ENCODE data around the gene MAGI1.

GRCh38 chr3:65984975-65985374, 53.7 kb downstream of the MAGI1 start:
- TF ChIP-seq CTCF (IDR thresholded peaks at IDR 0.05; ENCODE audit: insufficient read depth, low read length, poor library complexity, severe bottlenecking) (no peak), EZH2phosphoT487 (conservative IDR thresholded peaks at IDR 0.05; ENCODE audit: low read length) (no peak)
